Measurements from ENCODE around the gene TMEM109. TPM values are rescaled to one million over a fixed set of nuclear protein-coding genes. Genes with fewer than 3 reads are reported as not detected.

Gene TMEM109
- total and polyA plus RNA-seq, 2 of the 13 experiments (the other 11 are each of a cell fraction or from before 2014, with no cell fraction given): 7.7 to 18.0 TPM

- TF ChIP-seq E2F1 (CRISPR knock-in tag; IDR thresholded peaks at IDR 0.05) (no peak), ZKSCAN5 (CRISPR knock-in tag; IDR thresholded peaks at IDR 0.05) (no peak), ZNF839 (CRISPR knock-in tag; IDR thresholded peaks at IDR 0.05; ENCODE audit: borderline replicate concordance) (no peak), U2AF1 (optimal IDR thresholded peaks at IDR 0.05; ENCODE audit: low read depth, low read length) (no peak), ZNF574 (CRISPR knock-in tag; IDR thresholded peaks at IDR 0.05) (peak; percentile 80), ZNF691 (CRISPR knock-in tag; IDR thresholded peaks at IDR 0.05; ENCODE audit: borderline replicate concordance, low read depth) (no peak; the same call in 1 of the 2 replicates), KLF9 (CRISPR knock-in tag; IDR thresholded peaks at IDR 0.05; ENCODE audit: low read depth) (no peak), PRMT3 (CRISPR knock-in tag; IDR thresholded peaks at IDR 0.05; ENCODE audit: borderline replicate concordance, low read depth) (no peak; the same call in 1 of the 2 replicates), ZNF501 (CRISPR knock-in tag; IDR thresholded peaks at IDR 0.05) (0 out of 2 replicates have a peak, but pooled peaks have one; percentile 29), TMF1 (CRISPR knock-in tag; IDR thresholded peaks at IDR 0.05; ENCODE audit: low read depth) (peak; percentile 83; the same call in 1 of the 2 replicates), HDAC1 (CRISPR knock-in tag; IDR thresholded peaks at IDR 0.05) (peak; percentile 50), ZNF776 (CRISPR knock-in tag; IDR thresholded peaks at IDR 0.05) (no peak), ZNF354B (CRISPR knock-in tag; IDR thresholded peaks at IDR 0.05) (0 out of 2 replicates have a peak, but pooled peaks have one; percentile 41), CHD2 (IDR thresholded peaks at IDR 0.05; ENCODE audit: low read depth, low read length) (no peak), HNF4G (IDR thresholded peaks at IDR 0.05; ENCODE audit: borderline replicate concordance, low read depth, low read length) (no peak), HNF4G (CRISPR knock-in tag; IDR thresholded peaks at IDR 0.05; ENCODE audit: borderline replicate concordance, low read depth) (no peak), SP140L (CRISPR knock-in tag; IDR thresholded peaks at IDR 0.05; ENCODE audit: borderline replicate concordance) (no peak), ZNF607 (CRISPR knock-in tag; IDR thresholded peaks at IDR 0.05; ENCODE audit: borderline replicate concordance) (peak; percentile 77; the same call in 1 of the 2 replicates), FOXP1 (IDR thresholded peaks at IDR 0.05) (no peak), FOXP1 (CRISPR knock-in tag; IDR thresholded peaks at IDR 0.05) (no peak), ZNF143 (CRISPR knock-in tag; IDR thresholded peaks at IDR 0.05) (peak; percentile 49; the same call in 1 of the 2 replicates), JUN (CRISPR knock-in tag; IDR thresholded peaks at IDR 0.05) (no peak), ZNF510 (CRISPR knock-in tag; IDR thresholded peaks at IDR 0.05; ENCODE audit: low read depth) (no peak), ZFP82 (CRISPR knock-in tag; IDR thresholded peaks at IDR 0.05; ENCODE audit: borderline replicate concordance) (0 out of 2 replicates have a peak, but pooled peaks have one; percentile 58), ZNF234 (CRISPR knock-in tag; conservative IDR thresholded peaks at IDR 0.05) (no peak), ZSCAN25 (CRISPR knock-in tag; IDR thresholded peaks at IDR 0.05) (no peak)
Measured at GRCh38 chr11:60924110-60924905, 10.3 kb downstream of the TMEM109 start, which contains the start of gene TMEM132A (continued).
